Measurements from ENCODE around the gene NOD1.

NOD1 gene

GRCh38 chr7:30451539-30452279 lies 26.9 kb downstream of the NOD1 start:
- in situ Hi-C loops (cut with MboI; ENCODE audit: low sequenced_read_pairs), result no loop called here

- in situ Hi-C loops (cut with MboI; ENCODE audit: low sequenced_read_pairs), result no loop called here
Observed at GRCh38 chr7:30450983-30451497, 27.5 kb downstream of the NOD1 start.

- in situ Hi-C loops (cut with MboI; ENCODE audit: low sequenced_read_pairs), result no loop called here
Observed at GRCh38 chr7:30450240-30450982, 28.2 kb downstream of the NOD1 start.

GRCh38 chr7:30448461-30449189 lies 30.0 kb downstream of the NOD1 start:
- in situ Hi-C loops (cut with MboI; ENCODE audit: low sequenced_read_pairs), result no loop called here

- in situ Hi-C loops (cut with MboI; ENCODE audit: low sequenced_read_pairs), result no loop called here
Observed at GRCh38 chr7:30447466-30447865, 31.1 kb downstream of the NOD1 start.

- in situ Hi-C loops (cut with MboI; ENCODE audit: low sequenced_read_pairs), result no loop called here
Observed at GRCh38 chr7:30446266-30446665, 32.3 kb downstream of the NOD1 start.

GRCh38 chr7:30445770-30446169 lies 32.8 kb downstream of the NOD1 start:
- in situ Hi-C loops (cut with MboI; ENCODE audit: low sequenced_read_pairs), result no loop called here

GRCh38 chr7:30437823-30438574 lies 40.6 kb downstream of the NOD1 start:
- in situ Hi-C loops (cut with MboI; ENCODE audit: low sequenced_read_pairs), result no loop called here

GRCh38 chr7:30436518-30436917 lies 42.1 kb downstream of the NOD1 start:
- in situ Hi-C loops (cut with MboI; ENCODE audit: low sequenced_read_pairs), result no loop called here

- in situ Hi-C loops (cut with MboI; ENCODE audit: low sequenced_read_pairs), result no loop called here
Observed at GRCh38 chr7:30436046-30436445, 42.5 kb downstream of the NOD1 start.

- in situ Hi-C loops (cut with MboI; ENCODE audit: low sequenced_read_pairs), result no loop called here
Observed at GRCh38 chr7:30434140-30434799, 44.3 kb downstream of the NOD1 start.

GRCh38 chr7:30433506-30433905 lies 45.1 kb downstream of the NOD1 start:
- in situ Hi-C loops (cut with MboI; ENCODE audit: low sequenced_read_pairs), result no loop called here

- in situ Hi-C loops (cut with MboI; ENCODE audit: low sequenced_read_pairs), result no loop called here
Observed at GRCh38 chr7:30433082-30433481, 45.5 kb downstream of the NOD1 start.

- in situ Hi-C loops (cut with MboI; ENCODE audit: low sequenced_read_pairs), result no loop called here
Observed at GRCh38 chr7:30430777-30431176, 47.8 kb downstream of the NOD1 start.

GRCh38 chr7:30430276-30430675 lies 48.3 kb downstream of the NOD1 start:
- in situ Hi-C loops (cut with MboI; ENCODE audit: low sequenced_read_pairs), result no loop called here

GRCh38 chr7:30429156-30429530 lies 49.4 kb downstream of the NOD1 start:
- in situ Hi-C loops (cut with MboI; ENCODE audit: low sequenced_read_pairs), result no loop called here

- in situ Hi-C loops (cut with MboI; ENCODE audit: low sequenced_read_pairs), result no loop called here
Observed at GRCh38 chr7:30428246-30429155, 50.1 kb downstream of the NOD1 start.

- in situ Hi-C loops (cut with MboI; ENCODE audit: low sequenced_read_pairs), result no loop called here
Observed at GRCh38 chr7:30427296-30428070, 51.1 kb downstream of the NOD1 start.

- in situ Hi-C loops (cut with MboI; ENCODE audit: low sequenced_read_pairs), result no loop called here
Observed at GRCh38 chr7:30424506-30424905, 54.1 kb downstream of the NOD1 start.

Data from hTERT RPE-1 (cell line).